Spleen (tissue), 11 donors: ENCODE results near the gene BHLHE23. TPM values are rescaled to one million over a fixed set of nuclear protein-coding genes. Genes with fewer than 3 reads are reported as not detected.
"Not testable (repeated sequence)": the region's sequence is repeated elsewhere in the genome, so short reads cannot be mapped to it uniquely, and the experiment has no call there.

ENCODE experiments used
- DNase-seq: peaks from one replicate; pipeline ENCODE4 v3.0.0-alpha.2; 2020
- H3K27ac ChIP-seq, 8 donors: fragments of 200-600 bp; sonication (generic) in 7 of 8; 1 replicate in 4 of 8; 2 replicates in 4 of 8; pipeline versions ENCODE4 v1.5.0 to v1.8.0; 2016 to 2021; ENCODE audit warnings: inconsistent platforms in 4 of 8, mild to moderate bottlenecking in 4 of 8, moderate library complexity in 1 of 8
- H3K27me3 ChIP-seq, 7 donors: fragments of 200-600 bp; sonication (generic) in 6 of 7; replicated peaks in 1 of 7; 1 replicate in 4 of 7; 2 replicates in 3 of 7; pipeline versions ENCODE4 v1.5.0 to v1.8.0; 2016 to 2021; ENCODE audit warnings: inconsistent platforms in 3 of 7, mild to moderate bottlenecking in 1 of 7
- H3K36me3 ChIP-seq, 6 donors: fragments of 200-600 bp; sonication (generic) in 5 of 6; 1 replicate in 4 of 6; 2 replicates in 2 of 6; pipeline versions ENCODE4 v1.5.0 to v1.8.0; 2016 to 2021; ENCODE audit warnings: inconsistent platforms in 2 of 6
- H3K4me1 ChIP-seq, 6 donors: fragments of 200-600 bp; sonication (generic) in 5 of 6; 1 replicate in 3 of 6; 2 replicates in 3 of 6; pipeline versions ENCODE4 v1.5.0 to v1.8.0; 2016 to 2021; ENCODE audit warnings: inconsistent platforms in 3 of 6
- H3K4me3 ChIP-seq, 8 donors: fragments of 200-600 bp; sonication (generic) in 7 of 8; 1 replicate in 4 of 8; 2 replicates in 4 of 8; pipeline versions ENCODE4 v1.5.0 to v1.8.0; 2016 to 2021; ENCODE audit warnings: inconsistent platforms in 4 of 8, mild to moderate bottlenecking in 4 of 8, moderate library complexity in 2 of 8
- H3K9me3 ChIP-seq, 8 donors: fragments of 200-600 bp; sonication (generic) in 7 of 8; 1 replicate in 4 of 8; 2 replicates in 4 of 8; pipeline versions ENCODE4 v1.5.0 to v1.8.0; 2016 to 2021; ENCODE audit warnings: inconsistent platforms in 4 of 8
- CTCF ChIP-seq, 11 experiments: fragments of 200-600 bp in 7 of 11; fragments of 450-650 bp in 4 of 11; sonication (generic) in 4 of 11; IDR thresholded peaks in 8 of 11; conservative IDR thresholded peaks in 3 of 11; 1 replicate in 7 of 11; 2 replicates in 4 of 11; pipeline versions ENCODE4 v1.4.0 to v1.8.0; 2016 to 2021; ENCODE audit warnings: antibody characterized with exemption in 11 of 11, inconsistent platforms in 4 of 11, mild to moderate bottlenecking in 1 of 11
- POLR2A ChIP-seq, 3 donors: fragments of 450-650 bp; IDR thresholded peaks; one replicate each; pipeline ENCODE4 v1.5.1; 2017; ENCODE audit warnings: antibody characterized with exemption in 3 of 3, mild to moderate bottlenecking in 1 of 3
- POLR2AphosphoS5 ChIP-seq, 3 donors: sonication (generic); formaldehyde crosslinking; IDR thresholded peaks; one replicate each; pipeline ENCODE4 v1.5.1; 2017; ENCODE audit warnings: antibody characterized with exemption in 3 of 3
- WGBS, 5 donors: extraction: QIAGEN DNeasy Blood & Tissue Kit in 3 of 5; methylation state at CpG; one replicate each; pipeline versions ENCODE4 v1.1.5 to v1.1.7; 2013 to 2018; 5-methylcytosine and 5-hydroxymethylcytosine counted together
- intact Hi-C: fragments of 100-400 bp; cut with DNase I; formaldehyde crosslinking; loops from one replicate; pipeline ENCODE4 v1.15.0; 2023; ENCODE audit warnings: low total_unique reads
- polyA plus RNA-seq, 3 donors: library from polyadenylated mRNA; stranded (reverse); fragments of 200-250 nt; gene quantifications; one replicate each; pipeline ENCODE4 v1.2.1, GENCODE V29; 2013
- total RNA-seq, 7 donors: library from RNA; depleted of rRNA in 3 of 7; stranded (reverse); fragments of >200 nt in 3 of 7; fragmentation: NEBNext Ultra II Directional in 4 of 7; extraction: Animal tissue kit (Norgen Biotek cat#: 25700) in 4 of 7; gene quantifications; one replicate each; pipeline versions ENCODE4 v1.1.0 to v1.2.1, GENCODE V29; 2016 to 2021
- donor health status: healthy with polysubstance abuse.
- donor health status: DM: no; HTN: no; CAD: no; lungs with moderate emphysema.
- donor health status: DM: no; HTN: no; CAD: no.
- donor health status: Bipolar disorder and iron deficiency.
- donor health status: healthy.
- donor health status: DM: no; HTN: no; CAD: no.
- donor health status: DM: yes; HTN: yes; CAD: no.

The BHLHE23 gene
- total and polyA plus RNA-seq, 10 donors: not detected

- Histone ChIP-seq H3K27ac (no peak overlapping the region), H3K9me3 (no peaks in the 10 kb centered on the region)
- DNase-seq: peak; percentile 59
Measured at GRCh38 chr20:62961310-62961783, 45.4 kb downstream of the BHLHE23 start.

GRCh38 chr20:62960446-62961309 is 46.1 kb downstream of the BHLHE23 start:
- intact Hi-C loops, H3K27me3 ChIP-seq, H3K27ac ChIP-seq, H3K4me3 ChIP-seq, H3K9me3 ChIP-seq: not testable (repeated sequence)
- H3K4me1 ChIP-seq: peaks cover 0 to 26% (median 12%) of the 10 kb centered on the region in 6 donors
- WGBS, 5 donors: 93 to 97% (median 94%) methylated on average over 8 to 27 of the region's 31 CpGs
- H3K36me3 ChIP-seq: peaks cover 0 to 91% (median 34%) of the 10 kb centered on the region in 6 donors
- DNase-seq: peak; percentile 63

More at GRCh38 chr20:62961310-62961783, 45.4 kb downstream of the BHLHE23 start:
- Histone ChIP-seq H3K27me3 (no peaks in the 10 kb centered on the region), H3K36me3 (peaks cover 0 to 88% (median 34%) of the 10 kb centered on the region in 6 donors), H3K4me3 (no peak overlapping the region), H3K4me1 (peaks cover 0 to 19% (median 12%) of the 10 kb centered on the region in 6 donors)
- TF ChIP-seq CTCF (IDR thresholded peaks at IDR 0.05 in 8 of 11, conservative IDR thresholded peaks at IDR 0.05 in 3 of 11): no peak
- no peak for TF ChIP-seq POLR2A (IDR thresholded peaks at IDR 0.05)
- no peak for TF ChIP-seq POLR2AphosphoS5 (IDR thresholded peaks at IDR 0.05)
- 74 to 88% (median 84%) methylated on average over 7 to 19 of the region's 19 CpGs for WGBS, 5 donors
- intact Hi-C loops: no loop called here

GRCh38 chr20:62959998-62960436 is 46.7 kb downstream of the BHLHE23 start:
- Histone ChIP-seq H3K4me1 (peaks cover 0 to 32% (median 16%) of the 10 kb centered on the region in 6 donors), H3K9me3 (no peaks in the 10 kb centered on the region), H3K36me3 (peaks cover 0 to 84% (median 32%) of the 10 kb centered on the region in 6 donors), H3K27ac (no peak overlapping the region), H3K27me3 (no peaks in the 10 kb centered on the region), H3K4me3 (no peak overlapping the region)
- DNase-seq: peak; percentile 69
- intact Hi-C loops: no loop called here
- TF ChIP-seq POLR2A (IDR thresholded peaks at IDR 0.05): no peak
- no peak for TF ChIP-seq CTCF (IDR thresholded peaks at IDR 0.05 in 8 of 11, conservative IDR thresholded peaks at IDR 0.05 in 3 of 11)
- no peak for TF ChIP-seq POLR2AphosphoS5 (IDR thresholded peaks at IDR 0.05)
- 86 to 95% (median 91%) methylated on average over 16 to 20 of the region's 20 CpGs for WGBS, 5 donors

GRCh38 chr20:62959101-62959971 is 47.4 kb downstream of the BHLHE23 start:
- peaks cover 0 to 77% (median 27%) of the 10 kb centered on the region in 6 donors for H3K36me3 ChIP-seq
- WGBS, 5 donors: 37 to 64% (median 44%) methylated on average over 14 to 43 of the region's 43 CpGs
- H3K4me1 ChIP-seq: peaks cover 7 to 39% (median 22%) of the 10 kb centered on the region in 6 donors
- H3K27ac ChIP-seq: no peak overlapping the region
- DNase-seq: peak; percentile 76
- intact Hi-C loops: no loop called here
- TF ChIP-seq POLR2AphosphoS5 (IDR thresholded peaks at IDR 0.05) (peak in 1 of 3 donors; percentile 10), CTCF (IDR thresholded peaks at IDR 0.05 in 8 of 11, conservative IDR thresholded peaks at IDR 0.05 in 3 of 11) (no peak)
- H3K27me3 ChIP-seq: no peaks in the 10 kb centered on the region
- no peaks in the 10 kb centered on the region for H3K9me3 ChIP-seq
- peak overlapping the region in 1 of 8 donors; percentile 15 for H3K4me3 ChIP-seq
